Activated naive CD8-positive, alpha-beta T cell treated with anti-CD3 and anti-CD28 coated beads, Interleukin-2, amount 50 U/mL, for 24 hours (primary cell): Measurements from ENCODE around the gene TAF3.
"Not testable (repeated sequence)": the region's sequence is repeated elsewhere in the genome, so short reads cannot be mapped to it uniquely, and the experiment has no call there.

ENCODE experiments used
- ATAC-seq: fragments of 150-1000 bp; cut with Tn5 transposase; one replicate; pipeline ENCODE4 v1.10.0; 2021
- DNase-seq: peaks from one replicate; pipeline ENCODE4 v3.0.0; 2021
- H3K27ac Mint-ChIP-seq: one replicate; pipeline ENCODE4 v1.8.0; 2021; ENCODE audit warnings: mild to moderate bottlenecking, mixed read lengths
- H3K27me3 Mint-ChIP-seq: one replicate; pipeline ENCODE4 v1.8.0; 2021; ENCODE audit warnings: mixed read lengths
- H3K36me3 Mint-ChIP-seq: one replicate; pipeline ENCODE4 v1.8.0; 2021; ENCODE audit warnings: low read depth, mixed read lengths
- H3K4me1 Mint-ChIP-seq: one replicate; pipeline ENCODE4 v1.8.0; 2021; ENCODE audit warnings: mixed read lengths
- H3K4me3 Mint-ChIP-seq: one replicate; pipeline ENCODE4 v1.8.0; 2021; ENCODE audit warnings: mild to moderate bottlenecking, moderate library complexity, mixed read lengths
- H3K9me3 Mint-ChIP-seq: one replicate; pipeline ENCODE4 v1.8.0; 2021; ENCODE audit warnings: mixed read lengths

Gene TAF3

GRCh38 chr10:8017277-8017676 is 199.0 kb downstream of the TAF3 start:
- H3K36me3 Mint-ChIP-seq: peaks cover 11% of the 10 kb centered on the region
- H3K4me1 Mint-ChIP-seq: no peaks in the 10 kb centered on the region
- ATAC-seq (no peak), DNase-seq (no peak)
- H3K27ac Mint-ChIP-seq: no peak overlapping the region
- peaks cover 2% of the 10 kb centered on the region for H3K27me3 Mint-ChIP-seq
- H3K9me3 Mint-ChIP-seq: no peaks in the 10 kb centered on the region
- H3K4me3 Mint-ChIP-seq: no peak overlapping the region

- peaks cover 5% of the 10 kb centered on the region for H3K4me1 Mint-ChIP-seq
- no peak overlapping the region for H3K27ac Mint-ChIP-seq
- H3K36me3 Mint-ChIP-seq: no peaks in the 10 kb centered on the region
- H3K27me3 Mint-ChIP-seq: peaks cover 19% of the 10 kb centered on the region
- DNase-seq: no peak
- H3K4me3 Mint-ChIP-seq: no peak overlapping the region
- ATAC-seq: no peak
- no peaks in the 10 kb centered on the region for H3K9me3 Mint-ChIP-seq
These were observed 205.0 kb downstream of the TAF3 start for GRCh38 chr10:8023321-8023720.

DNA sequence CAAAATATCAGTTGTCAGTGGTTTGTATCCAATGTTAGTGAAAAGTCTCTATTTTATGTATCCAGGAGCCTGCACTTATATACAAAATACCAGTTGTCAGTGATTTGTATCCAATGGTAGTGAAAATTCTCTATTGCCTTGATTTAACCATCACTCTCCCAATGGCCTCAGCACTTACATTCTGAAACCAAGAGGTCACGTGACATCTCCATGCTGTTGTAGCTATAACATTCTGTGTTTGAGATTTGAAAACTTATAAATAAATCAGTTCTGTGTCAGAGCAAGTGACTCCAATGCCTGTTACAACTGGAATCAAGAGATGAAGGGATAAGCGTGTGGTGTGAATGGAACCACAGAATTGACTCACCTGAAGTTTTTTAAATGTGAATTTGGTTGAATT is 205.5 kb downstream of the TAF3 start:
- peaks cover 5% of the 10 kb centered on the region for H3K4me1 Mint-ChIP-seq
- no peak for ATAC-seq
- no peak overlapping the region for H3K4me3 Mint-ChIP-seq
- H3K9me3 Mint-ChIP-seq: no peaks in the 10 kb centered on the region
- no peak for DNase-seq
- no peaks in the 10 kb centered on the region for H3K36me3 Mint-ChIP-seq
- peaks cover 19% of the 10 kb centered on the region for H3K27me3 Mint-ChIP-seq
- no peak overlapping the region for H3K27ac Mint-ChIP-seq

DNA sequence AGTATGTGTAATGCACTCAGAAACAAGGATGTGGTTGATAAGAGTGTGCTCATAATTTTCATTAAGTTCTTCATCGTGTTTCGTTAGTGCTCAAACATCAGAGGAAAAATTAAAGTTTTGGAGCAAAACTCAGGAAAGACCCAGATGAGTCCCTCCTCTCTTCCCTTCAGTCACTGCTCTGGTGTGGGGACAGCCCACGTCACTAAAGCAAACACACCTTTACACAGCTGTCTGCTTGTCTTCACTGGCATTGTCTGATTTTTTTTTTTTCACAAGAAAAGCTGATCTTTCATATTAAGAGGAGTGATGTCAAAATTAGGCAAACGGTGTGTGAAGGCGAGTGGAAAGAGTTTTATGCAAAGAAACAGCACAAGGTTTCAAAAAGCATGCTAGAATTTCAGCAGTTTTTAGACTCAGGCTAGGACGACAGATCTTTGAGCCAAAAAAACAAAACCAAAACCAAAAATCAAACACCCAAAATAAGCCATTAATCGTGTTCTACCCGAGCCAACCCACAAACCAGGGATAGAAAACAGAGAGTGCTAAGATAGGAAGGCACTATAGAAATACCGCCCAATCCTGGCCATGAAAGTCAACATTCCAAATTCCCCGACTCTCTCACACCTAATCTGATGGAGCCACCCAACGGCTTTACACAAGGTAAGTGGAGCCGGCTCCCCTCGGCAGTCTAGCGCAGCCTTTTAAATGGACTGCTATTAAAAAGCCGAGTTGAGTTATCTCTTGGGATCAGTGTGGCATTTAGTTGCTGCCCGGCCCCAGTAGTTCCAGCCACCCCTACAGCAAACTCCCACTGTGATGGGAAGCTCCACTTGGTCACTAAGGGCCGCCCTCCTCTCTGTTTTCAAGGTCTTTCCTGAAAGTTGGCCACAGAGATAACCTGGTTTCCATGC is 208.3 kb downstream of the TAF3 start:
- no peak for ATAC-seq

GRCh38 chr10:8031211-8031610 is 212.9 kb downstream of the TAF3 start:
- peaks cover 15% of the 10 kb centered on the region for H3K4me1 Mint-ChIP-seq
- not testable (repeated sequence) for H3K4me3 Mint-ChIP-seq, ATAC-seq

More for the DNA sequence above, 208.3 kb downstream of the TAF3 start:
- no peaks in the 10 kb centered on the region for H3K36me3 Mint-ChIP-seq
- H3K27me3 Mint-ChIP-seq: peaks cover 22% of the 10 kb centered on the region
- H3K4me1 Mint-ChIP-seq: peaks cover 5% of the 10 kb centered on the region
- no peak overlapping the region for H3K27ac Mint-ChIP-seq
- H3K4me3 Mint-ChIP-seq: peak overlapping the region; percentile 73
- no peak for DNase-seq
- H3K9me3 Mint-ChIP-seq: no peaks in the 10 kb centered on the region

GRCh38 chr10:8032558-8032957 is 214.3 kb downstream of the TAF3 start:
- DNase-seq (no peak), ATAC-seq (no peak)
- Mint-ChIP-seq H3K4me1 (peaks cover 15% of the 10 kb centered on the region), H3K36me3 (peaks cover 4% of the 10 kb centered on the region), H3K9me3 (no peaks in the 10 kb centered on the region), H3K27me3 (peaks cover 45% of the 10 kb centered on the region), H3K4me3 (no peak overlapping the region), H3K27ac (no peak overlapping the region)

More at GRCh38 chr10:8031211-8031610, 212.9 kb downstream of the TAF3 start:
- not testable (repeated sequence) for H3K27ac Mint-ChIP-seq, H3K36me3 Mint-ChIP-seq, DNase-seq, H3K9me3 Mint-ChIP-seq
- H3K27me3 Mint-ChIP-seq: peaks cover 44% of the 10 kb centered on the region

DNA sequence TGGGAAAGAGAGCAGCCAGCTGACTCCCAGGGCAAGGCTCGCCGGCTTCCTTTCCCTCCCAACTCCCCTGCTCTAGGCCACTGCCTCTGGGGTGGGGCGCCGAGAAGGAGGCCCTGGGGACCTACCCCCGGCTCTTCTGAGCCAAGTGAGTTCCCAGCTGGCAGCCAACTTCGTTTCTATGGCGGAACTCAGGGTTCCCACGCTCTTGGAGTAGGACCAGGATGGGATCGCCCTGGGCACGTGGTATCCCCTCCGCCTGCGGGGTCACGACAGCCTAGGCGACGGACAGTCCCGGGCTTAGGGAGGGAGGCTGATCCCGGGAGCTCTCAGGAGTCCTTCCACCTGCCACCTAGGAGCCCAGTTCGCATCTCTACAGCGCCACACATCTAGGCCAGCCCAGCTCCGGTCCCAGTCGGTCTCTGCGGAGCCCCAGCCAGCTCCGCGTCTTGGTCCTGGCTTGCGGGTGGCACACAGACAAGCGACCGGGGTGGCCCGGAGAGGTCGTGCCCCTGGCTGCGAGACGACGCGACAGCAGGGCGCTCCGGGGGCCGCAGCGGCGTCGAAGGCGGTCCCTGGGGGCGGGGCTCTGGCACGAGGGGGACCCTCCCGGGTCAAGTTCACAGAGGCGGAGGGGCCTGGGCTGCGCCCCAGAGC is 215.6 kb downstream of the TAF3 start:
- DNase-seq (peak; percentile 14), ATAC-seq (no peak)
- peaks cover 59% of the 10 kb centered on the region for H3K27me3 Mint-ChIP-seq
- H3K9me3 Mint-ChIP-seq: peaks cover 5% of the 10 kb centered on the region
- no peak overlapping the region for H3K4me3 Mint-ChIP-seq
- H3K36me3 Mint-ChIP-seq: peaks cover 4% of the 10 kb centered on the region
- peaks cover 15% of the 10 kb centered on the region for H3K4me1 Mint-ChIP-seq
- H3K27ac Mint-ChIP-seq: no peak overlapping the region

GRCh38 chr10:8034466-8035005 is 216.2 kb downstream of the TAF3 start:
- peaks cover 4% of the 10 kb centered on the region for H3K36me3 Mint-ChIP-seq
- peaks cover 5% of the 10 kb centered on the region for H3K9me3 Mint-ChIP-seq
- no peak overlapping the region for H3K27ac Mint-ChIP-seq
- H3K4me1 Mint-ChIP-seq: peaks cover 15% of the 10 kb centered on the region
- peak; percentile 9 for DNase-seq
- peaks cover 65% of the 10 kb centered on the region for H3K27me3 Mint-ChIP-seq
- no peak overlapping the region for H3K4me3 Mint-ChIP-seq
- no peak for ATAC-seq

- ATAC-seq: no peak
- no peak for DNase-seq
- peaks cover 71% of the 10 kb centered on the region for H3K27me3 Mint-ChIP-seq
- peaks cover 4% of the 10 kb centered on the region for H3K36me3 Mint-ChIP-seq
- H3K4me1 Mint-ChIP-seq: peaks cover 15% of the 10 kb centered on the region
- H3K4me3 Mint-ChIP-seq: peak overlapping the region; percentile 55
- H3K27ac Mint-ChIP-seq: peak overlapping the region; percentile 23
- H3K9me3 Mint-ChIP-seq: peaks cover 5% of the 10 kb centered on the region
These were observed 216.8 kb downstream of the TAF3 start for GRCh38 chr10:8035006-8035640.

DNA sequence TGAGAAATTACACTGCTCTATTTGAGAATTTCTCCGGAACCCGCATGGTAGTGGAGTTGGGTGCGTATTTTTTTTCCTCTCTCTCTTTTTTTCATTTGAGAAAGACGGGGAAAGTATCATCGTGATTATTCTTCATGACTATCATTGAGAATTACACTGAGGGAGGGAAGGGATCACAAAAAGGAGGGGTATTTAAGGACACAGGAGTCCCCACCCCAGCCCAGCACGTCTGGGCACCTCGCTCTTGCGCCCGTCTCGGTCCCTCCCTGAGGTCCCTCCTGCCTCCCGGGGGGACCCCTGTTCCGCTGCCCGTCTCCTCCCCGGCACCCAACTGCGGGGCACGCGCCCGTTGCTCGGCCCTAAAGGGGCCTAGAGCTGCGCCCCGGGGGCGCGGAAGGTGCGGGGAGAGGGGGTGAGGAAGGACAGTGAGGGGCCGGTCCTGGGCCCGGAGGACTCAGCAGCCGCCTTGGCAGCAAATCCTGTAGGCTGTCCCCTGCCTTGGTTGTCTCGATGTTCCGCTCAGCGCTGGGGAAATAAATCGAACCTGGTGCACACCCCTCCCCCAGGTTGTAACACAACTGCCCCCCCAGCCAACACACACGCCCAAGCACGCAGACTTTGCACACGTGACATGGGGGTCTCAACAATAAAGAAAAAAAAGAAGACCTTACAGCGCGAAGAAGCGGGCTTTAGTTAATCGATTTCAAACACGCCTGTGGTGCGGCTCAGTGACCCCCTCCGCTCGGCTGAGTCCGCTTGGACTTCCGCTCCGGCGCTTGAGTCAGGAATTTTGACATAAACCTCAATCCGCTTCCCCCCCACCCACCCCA is 217.6 kb downstream of the TAF3 start:
- Mint-ChIP-seq H3K27ac (peak overlapping the region; percentile 23), H3K4me1 (peaks cover 15% of the 10 kb centered on the region), H3K36me3 (peaks cover 4% of the 10 kb centered on the region), H3K27me3 (peaks cover 78% of the 10 kb centered on the region), H3K4me3 (peak overlapping the region; percentile 55), H3K9me3 (peaks cover 5% of the 10 kb centered on the region)
- DNase-seq: no peak
- ATAC-seq: no peak

DNA sequence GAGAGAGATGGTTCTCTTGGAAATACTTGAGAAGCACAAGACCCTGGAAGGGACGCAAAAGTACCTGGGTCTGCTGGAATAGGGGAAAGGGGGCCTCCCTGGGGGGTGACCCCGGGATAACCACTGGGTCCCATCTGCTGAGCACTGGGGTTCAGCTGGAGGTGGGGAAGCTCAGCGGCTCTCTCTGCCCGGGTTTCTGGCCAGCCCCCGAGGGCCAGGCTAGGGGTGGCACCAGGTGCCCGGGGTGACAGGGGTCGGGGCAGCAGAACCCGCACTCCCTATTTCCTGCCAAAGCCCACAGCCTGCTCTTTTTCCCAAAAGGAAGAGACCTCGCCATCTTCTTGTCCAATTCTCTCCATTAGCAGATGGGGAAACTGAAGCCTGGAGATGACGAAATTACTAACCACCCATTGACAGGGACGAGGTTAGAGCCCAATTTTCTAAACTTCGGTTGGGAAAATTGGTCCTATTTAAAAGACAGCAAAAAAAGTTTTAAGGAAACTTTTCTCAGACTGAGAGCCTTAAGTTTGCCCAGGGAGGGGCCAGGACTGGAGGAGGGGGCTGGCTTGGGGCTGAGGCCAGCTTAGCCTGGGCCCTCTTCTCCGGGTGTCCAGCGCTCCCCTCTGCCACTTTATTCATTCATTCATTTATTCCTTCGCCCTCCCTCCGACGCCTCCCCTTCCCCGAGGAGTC is 218.3 kb downstream of the TAF3 start:
- H3K27ac Mint-ChIP-seq: no peak overlapping the region
- H3K36me3 Mint-ChIP-seq: peaks cover 4% of the 10 kb centered on the region
- peaks cover 5% of the 10 kb centered on the region for H3K9me3 Mint-ChIP-seq
- DNase-seq: peak; percentile 6
- no peak overlapping the region for H3K4me3 Mint-ChIP-seq
- H3K27me3 Mint-ChIP-seq: peaks cover 81% of the 10 kb centered on the region
- H3K4me1 Mint-ChIP-seq: peaks cover 15% of the 10 kb centered on the region
- no peak for ATAC-seq

GRCh38 chr10:8037199-8037801 is 219.0 kb downstream of the TAF3 start:
- H3K36me3 Mint-ChIP-seq: peaks cover 4% of the 10 kb centered on the region
- peaks cover 20% of the 10 kb centered on the region for H3K4me1 Mint-ChIP-seq
- H3K9me3 Mint-ChIP-seq: peaks cover 5% of the 10 kb centered on the region
- peaks cover 83% of the 10 kb centered on the region for H3K27me3 Mint-ChIP-seq
- H3K4me3 Mint-ChIP-seq: no peak overlapping the region
- no peak for DNase-seq
- no peak overlapping the region for H3K27ac Mint-ChIP-seq
- ATAC-seq: no peak
